GM18499 (cell line): ENCODE data around the gene LTF.

Source experiments
- ATAC-seq: cut with Tn5 transposase; IDR thresholded peaks from one replicate; pipeline ENCODE4 v1.9.1; 2021; ENCODE audit warnings: moderate number of reproducible peaks; ENCODE audit not compliant: insufficient read depth, unreplicated experiment

The LTF gene

GRCh38 chr3:46491089-46492070 lies 26.7 kb upstream of the LTF start:
- ATAC-seq, result no peak

DNA sequence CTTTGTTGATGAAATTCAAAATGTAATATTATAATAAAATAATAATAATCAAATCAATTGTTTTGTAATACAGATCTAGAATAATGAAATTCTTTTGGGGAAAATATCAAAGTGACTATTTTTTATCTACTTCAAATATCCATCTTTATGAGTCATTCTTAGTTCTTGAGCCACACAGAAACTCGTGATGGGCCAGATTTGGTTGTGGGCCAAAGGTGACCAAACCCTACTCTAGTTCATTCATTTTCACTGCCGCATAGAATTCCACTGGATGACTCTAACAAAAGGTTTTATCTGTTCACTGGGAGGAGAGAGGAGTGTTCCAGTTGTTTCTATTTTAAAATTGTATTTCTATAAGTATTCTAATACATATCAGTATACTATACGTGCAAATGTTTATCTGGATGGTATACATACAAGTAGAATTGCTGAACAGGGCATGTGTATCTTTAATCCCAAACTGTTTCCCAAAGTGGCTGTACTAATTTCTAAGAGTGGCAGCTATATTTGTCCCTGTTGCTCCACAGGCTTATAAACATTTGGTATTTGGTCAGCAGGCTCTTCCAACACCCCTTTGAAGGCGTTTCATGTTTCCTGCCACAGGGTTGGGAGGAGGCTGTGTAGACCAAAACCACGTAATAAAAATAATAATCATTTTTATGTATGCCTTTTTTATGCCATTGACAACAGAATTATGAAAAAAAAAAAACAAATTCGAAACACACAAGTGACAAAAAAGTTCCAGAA lies 25.8 kb upstream of the LTF start:
- no peak for ATAC-seq

DNA sequence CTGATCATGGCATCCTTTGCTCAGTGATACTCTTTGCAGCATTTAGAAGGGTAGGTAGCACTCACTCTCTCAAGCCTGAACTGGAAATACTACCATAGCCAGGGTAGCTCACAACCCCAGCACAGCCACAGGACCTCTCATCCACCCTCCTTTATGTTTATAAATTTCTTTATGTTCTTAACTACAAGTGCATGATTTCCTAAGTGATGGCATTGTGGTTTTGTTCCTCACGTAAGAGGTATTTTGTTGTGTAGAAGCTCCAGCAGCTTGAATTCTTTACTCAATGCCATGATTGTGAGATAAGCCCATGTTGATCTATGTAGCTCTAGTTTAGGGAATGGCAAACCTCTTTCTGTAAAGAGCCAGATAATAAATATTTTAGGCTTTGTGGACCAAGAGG lies 25.2 kb upstream of the LTF start:
- ATAC-seq, result no peak

GRCh38 chr3:46489381-46489780 lies 24.7 kb upstream of the LTF start:
- no peak for ATAC-seq

DNA sequence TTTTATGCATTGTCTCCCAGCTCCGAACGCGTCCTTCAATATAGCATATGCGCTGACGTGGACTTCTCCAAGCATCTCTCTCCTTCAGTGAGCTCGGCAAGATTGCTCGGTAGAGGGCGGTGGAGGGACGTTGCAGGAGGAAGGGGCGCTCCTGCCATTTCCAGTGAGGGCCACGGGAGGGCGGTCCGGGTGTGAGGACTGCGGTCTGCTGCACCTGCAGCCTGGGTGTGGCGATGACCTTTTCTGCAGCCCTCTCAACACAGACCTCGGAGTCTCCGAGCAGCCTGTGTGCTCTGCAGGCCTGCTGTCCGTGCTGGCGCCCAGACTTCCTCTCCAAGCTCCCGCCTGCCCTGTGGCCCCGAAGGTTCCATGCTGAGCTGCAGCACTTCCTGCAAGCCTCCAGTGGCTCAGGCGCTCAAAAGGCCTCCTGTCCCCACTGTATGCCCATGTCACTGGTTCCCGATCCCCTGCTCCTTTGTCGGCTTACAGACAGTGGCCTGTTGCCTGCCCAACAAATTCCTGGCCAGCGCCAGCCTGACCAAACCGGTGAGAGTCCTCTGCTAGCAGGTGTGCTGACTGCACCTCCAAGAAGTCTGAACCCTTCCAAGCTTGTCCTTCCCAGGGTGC lies 24.1 kb upstream of the LTF start:
- ATAC-seq, result peak; percentile 78

DNA sequence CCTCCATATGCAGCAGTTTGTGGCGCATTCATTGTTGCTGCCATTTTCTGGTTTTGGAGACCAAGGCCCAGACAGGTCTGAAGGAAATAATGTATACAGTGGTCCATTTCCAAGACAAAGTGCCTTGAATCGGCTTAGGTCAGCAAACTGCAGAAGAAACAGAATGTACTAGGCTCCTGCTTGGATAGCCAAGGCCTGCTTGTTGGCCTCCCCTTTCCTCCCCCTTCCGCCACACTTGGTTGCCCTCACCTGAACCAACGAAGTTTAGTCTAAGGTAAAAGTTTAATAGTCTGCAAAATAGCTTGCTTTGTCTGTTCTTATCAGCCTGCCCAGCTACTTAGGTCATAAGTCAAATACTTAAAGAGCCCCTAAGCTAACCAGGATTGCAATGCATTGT lies 21.1 kb upstream of the LTF start:
- ATAC-seq, result no peak

- ATAC-seq, result no peak
Measured at GRCh38 chr3:46484911-46485778, 20.4 kb upstream of the LTF start.

DNA sequence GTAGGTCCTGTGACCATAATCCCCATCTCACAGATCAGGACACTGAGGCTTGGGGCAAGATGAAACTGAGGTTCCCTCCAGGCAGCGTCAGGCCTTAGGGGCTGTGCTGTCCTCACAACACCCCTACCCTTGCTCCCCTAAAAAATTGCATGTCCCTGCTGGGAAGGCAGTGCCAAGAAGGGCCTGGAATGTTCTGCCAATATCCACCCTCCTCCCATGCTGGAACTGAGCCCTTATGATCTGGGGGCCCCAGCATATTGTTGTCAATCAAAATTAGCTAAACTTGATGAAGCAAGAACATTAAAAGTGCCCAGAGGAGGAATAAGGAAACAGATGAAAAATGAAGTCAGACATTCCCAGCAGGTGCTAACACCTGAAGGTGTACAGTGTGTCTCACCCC lies 19.7 kb upstream of the LTF start:
- ATAC-seq, result no peak

DNA sequence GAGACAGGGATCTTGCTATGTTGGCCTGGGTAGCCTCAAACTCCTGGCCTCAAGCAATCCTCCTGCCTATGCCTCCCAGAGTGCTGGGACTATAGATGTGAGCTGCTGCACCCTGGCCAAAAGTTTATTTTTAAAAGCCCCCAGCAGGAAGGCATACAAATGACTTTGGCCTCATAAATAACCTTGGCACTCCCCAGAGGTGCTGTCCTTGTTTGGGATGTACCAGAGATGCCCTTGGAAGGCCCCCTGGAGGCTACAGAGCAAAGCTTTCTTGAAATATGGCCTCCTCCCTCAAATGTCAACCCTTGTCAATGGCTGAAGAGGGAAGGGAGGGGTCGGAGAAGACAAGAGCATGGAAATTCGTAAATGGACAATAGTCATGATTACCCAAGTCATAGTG lies 19.1 kb upstream of the LTF start:
- ATAC-seq, result no peak

- ATAC-seq, result no peak
Measured at GRCh38 chr3:46482632-46483350, 18.1 kb upstream of the LTF start.

DNA sequence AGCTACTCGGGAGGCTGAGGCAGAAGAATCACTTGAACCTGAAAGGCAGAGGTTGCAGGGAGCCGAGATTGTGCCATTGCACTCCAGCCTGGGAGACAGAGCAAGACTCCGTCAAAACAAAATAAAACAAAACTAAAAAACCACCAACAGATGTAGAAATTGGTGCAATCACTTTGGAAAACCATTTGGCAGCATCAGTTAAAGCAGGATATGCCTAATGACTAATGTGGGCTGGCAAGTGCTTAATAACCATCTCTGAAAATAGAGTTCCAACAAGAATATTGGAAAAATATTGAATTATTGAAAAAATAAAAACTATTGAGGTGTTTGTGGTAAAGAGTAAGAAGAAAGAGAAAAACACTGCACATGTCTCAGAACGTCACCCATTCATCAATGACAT lies 16.9 kb upstream of the LTF start:
- ATAC-seq, result no peak

DNA sequence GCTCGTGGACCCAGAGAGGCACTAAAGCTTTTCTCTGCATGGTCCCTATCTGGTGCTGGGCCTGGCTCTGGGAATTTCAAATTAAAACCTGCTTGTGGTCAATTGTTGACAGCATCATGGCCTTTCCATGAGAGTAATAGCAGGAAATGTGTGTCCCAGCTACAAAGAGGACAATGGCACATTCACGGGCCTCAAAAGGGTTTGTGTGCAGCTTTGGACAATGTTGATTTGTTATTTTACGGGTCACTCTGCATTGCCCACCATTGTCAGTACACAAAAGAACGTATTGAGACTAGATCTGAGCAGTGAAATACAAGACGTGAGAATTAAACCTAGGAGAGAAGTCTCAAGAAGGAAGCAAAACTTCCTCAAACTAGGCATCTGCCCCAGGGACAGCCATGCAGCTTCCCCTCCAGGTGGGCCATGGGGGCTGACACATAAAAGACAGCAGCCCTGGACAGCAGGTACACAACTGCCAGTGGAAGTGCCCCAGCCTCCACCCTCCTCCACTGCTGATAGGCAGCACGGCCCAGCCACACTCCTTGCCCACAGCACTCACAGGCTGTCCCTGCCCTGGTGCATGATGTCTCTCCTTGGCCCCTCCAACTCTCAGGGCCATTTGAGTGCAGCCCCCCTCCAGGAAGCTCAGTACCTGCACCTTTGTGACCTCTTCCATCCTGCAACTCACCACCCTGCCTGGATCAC lies 15.9 kb upstream of the LTF start:
- ATAC-seq, result no peak

- no peak for ATAC-seq
Measured at GRCh38 chr3:46479696-46480095, 15.0 kb upstream of the LTF start.

DNA sequence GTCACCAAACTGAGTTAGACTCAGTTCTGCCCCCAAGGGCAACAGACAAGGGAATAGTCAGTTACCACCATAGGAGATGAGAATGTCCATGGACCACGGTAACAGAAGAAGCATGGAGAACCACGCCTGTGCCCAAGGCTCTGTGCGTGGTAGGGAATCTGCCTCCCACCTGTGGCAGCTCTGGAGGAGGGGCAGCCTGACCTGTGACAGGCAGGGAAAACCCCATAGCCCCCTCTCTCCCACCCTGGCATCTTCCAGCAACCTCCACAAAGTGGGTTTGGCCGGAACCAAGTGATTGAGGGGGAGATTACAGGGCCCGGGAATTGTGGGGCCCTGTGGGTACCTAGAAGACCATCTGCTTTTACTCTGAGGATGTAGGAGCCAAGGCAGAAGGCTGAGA lies 14.3 kb upstream of the LTF start:
- ATAC-seq, result no peak

DNA sequence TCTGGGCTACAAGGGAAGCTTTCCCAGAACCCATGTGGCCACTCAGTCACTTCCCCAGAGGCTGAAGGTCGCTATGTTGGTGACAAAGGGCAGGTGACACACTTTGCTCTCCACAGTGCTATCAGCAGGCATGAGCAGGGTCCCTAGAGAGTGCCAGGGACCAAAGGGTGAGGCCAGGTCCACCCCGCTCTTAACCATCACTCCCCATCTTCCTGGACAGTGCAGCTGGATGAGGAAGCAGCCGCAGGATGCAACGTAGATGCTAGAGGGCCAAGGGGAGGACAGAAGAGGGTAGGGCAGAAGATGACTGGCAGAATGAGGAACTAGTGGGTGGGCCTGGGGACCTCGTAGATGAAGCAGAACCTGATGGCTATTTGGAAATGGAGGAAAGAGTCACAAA lies 13.6 kb upstream of the LTF start:
- no peak for ATAC-seq

DNA sequence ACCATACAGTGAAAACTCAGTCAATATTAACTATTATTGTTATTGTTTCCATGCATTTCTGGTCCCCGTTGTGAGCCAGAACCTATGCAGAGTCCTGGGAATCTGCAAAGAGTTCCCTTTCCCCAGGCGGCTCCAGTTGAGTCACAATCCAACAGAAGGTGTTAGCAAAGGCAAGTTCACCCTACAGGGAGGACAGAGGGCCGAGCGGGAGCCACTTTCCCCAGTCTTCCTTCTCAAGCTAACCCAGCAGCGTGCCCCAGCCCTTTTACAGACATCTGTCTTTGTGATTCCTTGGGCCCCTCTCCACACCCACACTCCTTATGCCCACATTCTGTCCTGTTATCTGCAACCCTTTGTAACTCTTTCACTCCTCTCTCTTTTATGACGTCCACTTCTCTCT lies 13.1 kb upstream of the LTF start:
- ATAC-seq, result no peak

- no peak for ATAC-seq
Measured at GRCh38 chr3:46477145-46477544, 12.4 kb upstream of the LTF start.

GRCh38 chr3:46472736-46473135 lies 8.0 kb upstream of the LTF start:
- ATAC-seq, result no peak

DNA sequence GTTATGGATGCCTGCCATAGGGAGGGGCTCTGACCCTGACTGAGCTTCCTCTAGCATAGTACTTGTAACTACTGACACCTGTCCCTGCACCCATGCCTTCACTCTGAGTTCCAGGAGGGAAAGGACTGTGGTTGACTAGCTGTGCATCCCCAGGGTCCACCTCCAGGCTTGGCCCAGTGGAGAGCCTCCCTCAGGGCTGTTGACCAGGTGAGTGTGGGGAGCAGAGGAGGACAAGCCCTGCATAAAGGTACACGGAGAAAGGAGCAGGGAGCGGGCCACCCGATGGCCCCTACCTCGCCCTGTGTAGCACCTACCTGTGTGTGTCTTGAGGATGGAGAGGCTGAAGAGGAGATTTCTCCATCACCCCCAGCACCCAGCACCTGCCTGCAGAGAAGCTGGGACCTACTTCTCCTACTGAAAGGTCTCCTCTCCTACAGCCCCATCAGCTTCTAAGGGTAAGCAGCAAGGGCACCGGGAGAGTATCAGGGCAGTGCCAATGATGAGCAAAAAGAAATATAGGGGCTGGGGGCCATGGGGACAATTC lies 6.7 kb upstream of the LTF start:
- ATAC-seq, result no peak
